H9 (cell line): Measurements from ENCODE around the gene GCNT3. TPM values are rescaled to one million over a fixed set of nuclear protein-coding genes. Genes with fewer than 3 reads are reported as not detected.

Experiments
- DNase-seq: peaks from one replicate; pipeline ENCODE4 v3.0.0-alpha.2; 2017
- H2AFZ ChIP-seq: one replicate; pipeline ENCODE4 v1.6.1; 2013; ENCODE audit warnings: mild to moderate bottlenecking, low read length, control low read depth, moderate library complexity
- H2AK5ac ChIP-seq: 2 replicates; pipeline ENCODE4 v1.6.1; 2013; ENCODE audit warnings: low read length, control low read depth, mixed read lengths; ENCODE audit not compliant: insufficient read length
- H2BK120ac ChIP-seq: one replicate; pipeline ENCODE4 v1.6.1; 2013; ENCODE audit warnings: low read depth, mild to moderate bottlenecking, low read length, control low read depth, inconsistent platforms; ENCODE audit not compliant: poor library complexity, severe bottlenecking
- H2BK12ac ChIP-seq: 2 replicates; pipeline ENCODE4 v1.6.1; 2013; ENCODE audit warnings: low read length, control low read depth, mixed read lengths, low read depth; ENCODE audit not compliant: insufficient read length
- H2BK15ac ChIP-seq: 2 replicates; pipeline ENCODE4 v1.6.1; 2013; ENCODE audit warnings: low read depth, low read length, control low read depth
- H2BK20ac ChIP-seq: one replicate; pipeline ENCODE4 v1.6.1; 2013; ENCODE audit warnings: low read depth, mild to moderate bottlenecking, low read length, control low read depth, inconsistent platforms; ENCODE audit not compliant: poor library complexity, severe bottlenecking
- H2BK5ac ChIP-seq: 2 replicates; pipeline ENCODE4 v1.6.1; 2013; ENCODE audit warnings: low read length, control low read depth, mixed read lengths; ENCODE audit not compliant: insufficient read length
- H3K14ac ChIP-seq: 2 replicates; pipeline ENCODE4 v1.6.1; 2013; ENCODE audit warnings: low read length, control low read depth; ENCODE audit not compliant: insufficient read depth
- H3K18ac ChIP-seq: 2 replicates; pipeline ENCODE4 v1.6.1; 2013; ENCODE audit warnings: low read depth, mild to moderate bottlenecking, mixed read lengths, low read length, control low read depth; ENCODE audit not compliant: insufficient read length
- H3K23ac ChIP-seq: 2 replicates; pipeline ENCODE4 v1.6.1; 2013; ENCODE audit warnings: low read length, control low read depth, mixed read lengths, low read depth; ENCODE audit not compliant: insufficient read length
- H3K23me2 ChIP-seq: 2 replicates; pipeline ENCODE4 v1.6.1; 2013; ENCODE audit warnings: low read depth, mild to moderate bottlenecking, mixed read lengths, low read length, control low read depth; ENCODE audit not compliant: insufficient read length, poor library complexity, severe bottlenecking
- H3K27ac ChIP-seq: 2 replicates; pipeline ENCODE4 v1.5.1; 2013; ENCODE audit warnings: low read length, control low read depth, mixed read lengths, low read depth; ENCODE audit not compliant: insufficient read length
- H3K27me3 ChIP-seq: 2 replicates; pipeline ENCODE4 v1.6.1; 2013; ENCODE audit warnings: low read length, control low read depth, inconsistent platforms; ENCODE audit not compliant: insufficient read depth
- H3K4ac ChIP-seq: 2 replicates; pipeline ENCODE4 v1.6.1; 2013; ENCODE audit warnings: low read depth, mild to moderate bottlenecking, control low read depth, inconsistent platforms, low read length, moderate library complexity
- H3K4me1 ChIP-seq: 2 replicates; pipeline ENCODE4 v1.6.1; 2013; ENCODE audit warnings: low read length, control low read depth, inconsistent platforms; ENCODE audit not compliant: insufficient read depth
- H3K4me2 ChIP-seq: 2 replicates; pipeline ENCODE4 v1.6.1; 2013; ENCODE audit warnings: low read length, control low read depth, mixed read lengths; ENCODE audit not compliant: insufficient read length, insufficient read depth
- H3K56ac ChIP-seq: 2 replicates; pipeline ENCODE4 v1.6.1; 2013; ENCODE audit warnings: low read depth, mild to moderate bottlenecking, mixed read lengths, low read length, control low read depth; ENCODE audit not compliant: insufficient read length
- H3K79me1 ChIP-seq: 2 replicates; pipeline ENCODE4 v1.6.1; 2013; ENCODE audit warnings: low read depth, mild to moderate bottlenecking, moderate library complexity, low read length, control low read depth, inconsistent platforms; ENCODE audit not compliant: insufficient read depth, poor library complexity, severe bottlenecking
- H3K79me2 ChIP-seq: 2 replicates; pipeline ENCODE4 v1.6.1; 2013; ENCODE audit warnings: low read length, control low read depth, inconsistent platforms; ENCODE audit not compliant: insufficient read depth
- H3K9ac ChIP-seq: 2 replicates; pipeline ENCODE4 v1.6.1; 2013; ENCODE audit warnings: low read length, control low read depth, mixed read lengths; ENCODE audit not compliant: insufficient read length; ENCODE audit errors: extremely low read depth
- H3K9me3 ChIP-seq: one replicate; pipeline ENCODE4 v1.6.1; 2013; ENCODE audit warnings: low read depth, low read length, inconsistent platforms; ENCODE audit not compliant: control insufficient read depth
- H3T11ph ChIP-seq: one replicate; pipeline ENCODE4 v1.6.1; 2013; ENCODE audit warnings: mild to moderate bottlenecking, low read length, control low read depth, inconsistent platforms
- H4K20me1 ChIP-seq: one replicate; pipeline ENCODE4 v1.6.1; 2013; ENCODE audit not compliant: control insufficient read depth, insufficient read length, insufficient read depth
- H4K5ac ChIP-seq: 2 replicates; pipeline ENCODE4 v1.6.1; 2013; ENCODE audit warnings: low read depth, mild to moderate bottlenecking, mixed read lengths, low read length, control low read depth; ENCODE audit not compliant: insufficient read length
- H4K8ac ChIP-seq: replicated peaks from 2 replicates; pipeline ENCODE4 v1.6.1; 2013; ENCODE audit warnings: low read length, control low read depth, mixed read lengths, low read depth; ENCODE audit not compliant: insufficient read length
- H4K91ac ChIP-seq: 2 replicates; pipeline ENCODE4 v1.6.1; 2013; ENCODE audit warnings: low read depth, mild to moderate bottlenecking, moderate library complexity, mixed read lengths, low read length, control low read depth; ENCODE audit not compliant: insufficient read length
- H3K27ac Mint-ChIP-seq, 3 experiments: 2 replicates in 2 of 3; 3 replicates in 1 of 3; pipeline ENCODE4 v1.8.0; 2020 to 2021; ENCODE audit warnings: mixed read lengths in 3 of 3, mild to moderate bottlenecking in 1 of 3, moderate library complexity in 1 of 3
- H3K27me3 Mint-ChIP-seq: 2 replicates; pipeline ENCODE4 v1.8.0; 2021; ENCODE audit warnings: low read depth, mild to moderate bottlenecking, moderate library complexity, mixed read lengths
- H3K36me3 Mint-ChIP-seq, 3 experiments: 2 replicates in 2 of 3; 3 replicates in 1 of 3; pipeline ENCODE4 v1.8.0; 2020 to 2021; ENCODE audit warnings: low read depth in 3 of 3, mixed read lengths in 3 of 3; ENCODE audit not compliant: insufficient read depth in 1 of 3
- H3K4me1 Mint-ChIP-seq, 2 experiments: 2 replicates each; pipeline ENCODE4 v1.8.0; 2020; ENCODE audit warnings: mixed read lengths in 2 of 2
- H3K4me3 Mint-ChIP-seq, 2 experiments: 2 replicates in 1 of 2; 3 replicates in 1 of 2; pipeline ENCODE4 v1.8.0; 2020 to 2021; ENCODE audit warnings: mild to moderate bottlenecking in 2 of 2, mixed read lengths in 2 of 2, moderate library complexity in 1 of 2
- H3K9me3 Mint-ChIP-seq, 2 experiments: 2 replicates in 1 of 2; 3 replicates in 1 of 2; pipeline ENCODE4 v1.8.0; 2020; ENCODE audit warnings: mild to moderate bottlenecking in 2 of 2, mixed read lengths in 2 of 2, moderate library complexity in 1 of 2
- CTCF ChIP-seq: fragments of 200-600 bp; sonication (generic); conservative IDR thresholded peaks from 3 replicates; pipeline ENCODE4 v1.8.0; 2021; ENCODE audit warnings: antibody characterized with exemption, mild to moderate bottlenecking
- WGBS: extraction: QIAGEN DNeasy Blood & Tissue Kit; methylation state at CpG from one replicate; pipeline ENCODE4 v1.1.7; 2013; ENCODE audit warnings: missing lambda C conversion rate, low lambda C conversion rate, mixed read lengths; ENCODE audit not compliant: insufficient read length; ENCODE audit errors: extremely low coverage; 5-methylcytosine and 5-hydroxymethylcytosine counted together
- total RNA-seq: library from RNA; stranded (reverse); gene quantifications from 2 replicates; pipeline ENCODE4 v1.2.1, GENCODE V29; 2021

GCNT3 gene
- total RNA-seq, 1 experiment from 2014 or later: not detected

GRCh38 chr15:59632714-59633113 lies 21.1 kb downstream of the GCNT3 start:
- H3K4ac ChIP-seq: no peak overlapping the region
- H3K4me2 ChIP-seq: no peak overlapping the region
- H2BK5ac ChIP-seq: no peak overlapping the region
- H3K9me3 ChIP-seq: no peaks in the 10 kb centered on the region
- TF ChIP-seq CTCF: peak; percentile 75
- no peak overlapping the region for H2AFZ ChIP-seq
- H3K4me1 Mint-ChIP-seq: peaks cover 3 to 4% of the 10 kb centered on the region in 2 experiments; a peak in 3 of 4 replicates
- no peaks in the 10 kb centered on the region for H4K20me1 ChIP-seq
- no peaks in the 10 kb centered on the region for H3K27me3 ChIP-seq
- H3K56ac ChIP-seq: no peak overlapping the region
- H3K23me2 ChIP-seq: no peaks in the 10 kb centered on the region
- H3K79me1 ChIP-seq: no peaks in the 10 kb centered on the region
- peaks cover 0 to 4% (median 2%) of the 10 kb centered on the region in 3 experiments; a peak in 2 of 7 replicates for H3K36me3 Mint-ChIP-seq
- no peak overlapping the region for H2BK20ac ChIP-seq
- no peak overlapping the region for H4K5ac ChIP-seq
- peaks cover 3% of the 10 kb centered on the region; the same call in 1 of the 2 replicates for H3K27me3 Mint-ChIP-seq
- DNase-seq: peak; percentile 74
- H3K27ac Mint-ChIP-seq: no peak overlapping the region
- H2BK120ac ChIP-seq: no peak overlapping the region
- no peak overlapping the region for H2BK12ac ChIP-seq
- no peak overlapping the region for H2BK15ac ChIP-seq
- H3K14ac ChIP-seq: no peak overlapping the region
- no peak overlapping the region for H3K18ac ChIP-seq
- H4K8ac ChIP-seq: no peak overlapping the region
- H3K23ac ChIP-seq: no peak overlapping the region
- no peak overlapping the region for H3K4me3 Mint-ChIP-seq
- no peak overlapping the region for H3K9ac ChIP-seq
- no peak overlapping the region for H3K27ac ChIP-seq
- no peaks in the 10 kb centered on the region for H3K9me3 Mint-ChIP-seq
- H3K4me1 ChIP-seq: no peaks in the 10 kb centered on the region
- no peaks in the 10 kb centered on the region for H3K79me2 ChIP-seq
- no peak overlapping the region for H2AK5ac ChIP-seq
- no peak overlapping the region for H4K91ac ChIP-seq
- no CpG with 5 or more reads among the region's 4 CpGs for WGBS
- no peak overlapping the region for H3T11ph ChIP-seq
